PFSK-1 (cell line): ENCODE measurements around the gene NUBPL.

Experiments
- REST ChIP-seq, 2 experiments: IDR thresholded peaks; 2 replicates each; pipeline versions ENCODE4 v1.6.1 to v1.8.0; 2011 to 2012; ENCODE audit warnings: low read depth in 2 of 2, low read length in 2 of 2, control low read depth in 1 of 2, inconsistent platforms in 1 of 2, mild to moderate bottlenecking in 1 of 2, moderate library complexity in 1 of 2; ENCODE audit not compliant: insufficient read depth in 1 of 2
- SIN3A ChIP-seq: IDR thresholded peaks from 2 replicates; pipeline ENCODE4 v1.6.1; 2012; ENCODE audit warnings: mild to moderate bottlenecking, low read length, moderate library complexity, borderline replicate concordance; ENCODE audit not compliant: insufficient read depth

- TF ChIP-seq SIN3A (no peak), REST (IDR thresholded peaks at IDR 0.05; ENCODE audit: insufficient read depth in 1 of 2, low read depth in 2 of 2, low read length in 2 of 2) (no peak)
Measured at GRCh38 chr14:31572955-31573354, 11.8 kb downstream of the NUBPL start.
